H1 (cell line): ENCODE data around the gene GABARAPL2. TPM values are rescaled to one million over a fixed set of nuclear protein-coding genes. Genes with fewer than 3 reads are reported as not detected.

Experiments used
- CTCF ChIA-PET: fragments of 300-600 bp; sonication (Branson Sonifier 250); formaldehyde crosslinking; loops from one replicate; lab custom pipeline; 2021; ENCODE audit not compliant: partially characterized antibody; lab: Charles Lee
- POLR2A ChIA-PET: fragments of 300-600 bp; sonication (Branson Sonifier 250); formaldehyde crosslinking; loops from one replicate; lab custom pipeline; 2021; ENCODE audit warnings: inconsistent platforms; ENCODE audit not compliant: partially characterized antibody; lab: Charles Lee
- DNase-seq, 2 experiments: peaks; one replicate each; pipeline versions ENCODE4 v3.0.0 to v3.0.0-alpha.2; 2010 to 2022; ENCODE audit warnings: low spot score in 2 of 2, low read depth in 1 of 2, mixed read lengths in 1 of 2
- FAIRE-seq: peaks from 2 replicates; lab custom pipeline; 2011; peaks lifted over from hg19 to GRCh38; lab: Jason Lieb, UNC
- H2AFZ ChIP-seq: 2 replicates; pipeline ENCODE4 v1.8.1; 2012; ENCODE audit warnings: low read length, inconsistent platforms
- H2AK5ac ChIP-seq: 2 replicates; pipeline ENCODE4 v1.6.1; 2013; ENCODE audit warnings: low read depth, low read length
- H2BK120ac ChIP-seq: replicated peaks from 2 replicates; pipeline ENCODE3; 2013; ENCODE audit warnings: low read depth, low read length, inconsistent platforms
- H2BK12ac ChIP-seq: 2 replicates; pipeline ENCODE4 v1.6.1; 2013; ENCODE audit warnings: low read depth, low read length
- H2BK15ac ChIP-seq: 2 replicates; pipeline ENCODE4 v1.6.1; 2013; ENCODE audit warnings: low read length
- H2BK20ac ChIP-seq: 2 replicates; pipeline ENCODE4 v1.6.1; 2013; ENCODE audit warnings: low read length
- H2BK5ac ChIP-seq: 2 replicates; pipeline ENCODE4 v1.6.1; 2013; ENCODE audit warnings: low read depth, low read length
- H3K14ac ChIP-seq: 2 replicates; pipeline ENCODE4 v1.6.1; 2013; ENCODE audit warnings: inconsistent platforms; ENCODE audit not compliant: insufficient read length
- H3K18ac ChIP-seq: 2 replicates; pipeline ENCODE4 v1.6.1; 2013; ENCODE audit warnings: low read length; ENCODE audit errors: extremely low read depth
- H3K23ac ChIP-seq: 2 replicates; pipeline ENCODE4 v1.6.1; 2013; ENCODE audit warnings: inconsistent platforms; ENCODE audit not compliant: insufficient read length
- H3K23me2 ChIP-seq: 2 replicates; pipeline ENCODE4 v1.6.1; 2013; ENCODE audit warnings: low read depth, low read length
- H3K27ac ChIP-seq: 2 replicates; pipeline ENCODE4 v1.6.1; 2011; ENCODE audit warnings: low read depth, low read length, inconsistent platforms
- H3K27me3 ChIP-seq, 4 experiments: replicated peaks in 1 of 4; 1 replicate in 1 of 4; 2 replicates in 3 of 4; pipeline versions ENCODE4 v1.6.1 to v1.8.1; 2011 to 2013; ENCODE audit warnings: low read length in 3 of 4, mild to moderate bottlenecking in 3 of 4, inconsistent platforms in 2 of 4, mixed read lengths in 2 of 4, moderate library complexity in 1 of 4; ENCODE audit not compliant: control insufficient read depth in 3 of 4, insufficient read depth in 3 of 4; ENCODE audit errors: extremely low read depth in 1 of 4
- H3K36me3 ChIP-seq, 4 experiments: 2 replicates each; pipeline versions ENCODE4 v1.6.1 to v1.8.1; 2011 to 2013; ENCODE audit warnings: mild to moderate bottlenecking in 4 of 4, low read length in 3 of 4, moderate library complexity in 2 of 4, control low read depth in 1 of 4, inconsistent platforms in 1 of 4; ENCODE audit not compliant: insufficient read depth in 4 of 4, control insufficient read depth in 2 of 4
- H3K4ac ChIP-seq: replicated peaks from 2 replicates; pipeline ENCODE3; 2013; ENCODE audit warnings: low read length, low read depth, mixed read lengths, inconsistent platforms; ENCODE audit not compliant: insufficient read length
- H3K4me1 ChIP-seq, 4 experiments: replicated peaks in 1 of 4; 1 replicate in 1 of 4; 2 replicates in 3 of 4; pipeline versions ENCODE4 v1.6.1 to v1.8.1; 2011 to 2013; ENCODE audit warnings: low read length in 3 of 4, inconsistent platforms in 2 of 4, mixed read lengths in 1 of 4; ENCODE audit not compliant: insufficient read depth in 4 of 4, control insufficient read depth in 3 of 4
- H3K4me2 ChIP-seq, 2 experiments: 2 replicates each; pipeline versions ENCODE4 v1.6.1 to v1.8.1; 2011 to 2013; ENCODE audit warnings: low read depth in 2 of 2, low read length in 2 of 2, control low read depth in 1 of 2, inconsistent platforms in 1 of 2, mild to moderate bottlenecking in 1 of 2; ENCODE audit not compliant: insufficient read depth in 1 of 2
- H3K4me3 ChIP-seq, 4 experiments: fragments of 200-600, 300-600 bp in 1 of 4; sonication (generic), shearing (Covaris generic), sonication (Bioruptor Twin) in 1 of 4; 2 replicates each; pipeline versions ENCODE4 v1.5.1 to v1.8.1; 2011 to 2016; ENCODE audit warnings: low read length in 4 of 4, low read depth in 3 of 4, control low read depth in 2 of 4, inconsistent platforms in 2 of 4, mild to moderate bottlenecking in 2 of 4, mixed read lengths in 1 of 4, moderate library complexity in 1 of 4; ENCODE audit not compliant: insufficient read depth in 2 of 4; ENCODE audit errors: extremely low read depth in 1 of 4
- H3K56ac ChIP-seq: replicated peaks from 2 replicates; pipeline ENCODE3; 2013; ENCODE audit warnings: low read depth, mild to moderate bottlenecking, mixed read lengths, low read length, inconsistent platforms; ENCODE audit not compliant: insufficient read length
- H3K79me1 ChIP-seq: 2 replicates; pipeline ENCODE4 v1.6.1; 2013; ENCODE audit warnings: low read depth, low read length, control low read depth
- H3K79me2 ChIP-seq, 2 experiments: 2 replicates each; pipeline versions ENCODE4 v1.6.1 to v1.8.1; 2012 to 2013; ENCODE audit warnings: low read length in 2 of 2, mild to moderate bottlenecking in 2 of 2, inconsistent platforms in 1 of 2; ENCODE audit not compliant: insufficient read depth in 2 of 2, control insufficient read depth in 1 of 2
- H3K9ac ChIP-seq, 4 experiments: replicated peaks in 1 of 4; 1 replicate in 1 of 4; 2 replicates in 3 of 4; pipeline versions ENCODE4 v1.6.1 to v1.8.1; 2011 to 2013; ENCODE audit warnings: low read depth in 3 of 4, low read length in 3 of 4, control low read depth in 2 of 4, mild to moderate bottlenecking in 2 of 4, moderate library complexity in 2 of 4, inconsistent platforms in 1 of 4; ENCODE audit errors: extremely low read depth in 1 of 4
- H3K9me3 ChIP-seq, 2 experiments: 2 replicates each; pipeline versions ENCODE4 v1.6.1 to v1.8.1; 2012 to 2013; ENCODE audit warnings: mild to moderate bottlenecking in 2 of 2, moderate library complexity in 2 of 2, control low read depth in 1 of 2, inconsistent platforms in 1 of 2, low read depth in 1 of 2, low read length in 1 of 2, mixed read lengths in 1 of 2; ENCODE audit not compliant: insufficient read depth in 2 of 2
- H4K20me1 ChIP-seq, 2 experiments: replicated peaks in 1 of 2; 2 replicates each; pipeline versions ENCODE3 to v1.8.1; 2011 to 2013; ENCODE audit warnings: inconsistent platforms in 2 of 2, low read length in 2 of 2, mild to moderate bottlenecking in 1 of 2; ENCODE audit not compliant: insufficient read depth in 2 of 2, control insufficient read depth in 1 of 2
- H4K5ac ChIP-seq: 2 replicates; pipeline ENCODE4 v1.6.1; 2013; ENCODE audit warnings: low read length, low read depth, mixed read lengths, inconsistent platforms; ENCODE audit not compliant: insufficient read length
- H4K8ac ChIP-seq: 2 replicates; pipeline ENCODE4 v1.8.0; 2013; ENCODE audit warnings: mild to moderate bottlenecking, moderate library complexity, low read length, inconsistent platforms; ENCODE audit not compliant: insufficient read depth; ENCODE audit errors: extremely low read depth
- H4K91ac ChIP-seq: replicated peaks from 2 replicates; pipeline ENCODE3; 2013; ENCODE audit warnings: low read length, mixed read lengths, inconsistent platforms; ENCODE audit not compliant: insufficient read length
- CTBP2 ChIP-seq: IDR thresholded peaks from 2 replicates; pipeline ENCODE4 v1.7.0; 2011; ENCODE audit warnings: borderline replicate concordance, mild to moderate bottlenecking, moderate library complexity, mixed read lengths, low read length; ENCODE audit not compliant: insufficient read depth, insufficient read length
- GABPA ChIP-seq: IDR thresholded peaks from 2 replicates; pipeline ENCODE4 v1.6.1; 2011; ENCODE audit warnings: mild to moderate bottlenecking, low read length, moderate library complexity, borderline replicate concordance; ENCODE audit not compliant: insufficient read depth
- POLR2A ChIP-seq, 2 experiments: IDR thresholded peaks; 1 replicate in 1 of 2; 2 replicates in 1 of 2; pipeline ENCODE4 v1.6.1; 2011; ENCODE audit warnings: low read depth in 2 of 2, low read length in 2 of 2, mild to moderate bottlenecking in 2 of 2; ENCODE audit errors: control extremely low read depth in 1 of 2
- RXRA ChIP-seq: IDR thresholded peaks from 2 replicates; pipeline ENCODE4 v1.6.1; 2011; ENCODE audit warnings: low read depth, mild to moderate bottlenecking, low read length, moderate library complexity; ENCODE audit not compliant: insufficient read depth
- TCF12 ChIP-seq: IDR thresholded peaks from 2 replicates; pipeline ENCODE4 v1.6.1; 2011; ENCODE audit warnings: low read depth, mild to moderate bottlenecking, low read length
- WGBS, 2 experiments: shearing (Covaris generic) in 1 of 2; methylation state at CpG; one replicate each; pipeline versions ENCODE4 v1.1.6 to v1.1.7; 2013 to 2015; ENCODE audit warnings: low lambda C conversion rate in 2 of 2, mixed read lengths in 2 of 2, inconsistent platforms in 1 of 2, low coverage in 1 of 2, missing lambda C conversion rate in 1 of 2; ENCODE audit not compliant: insufficient replicate concordance in 2 of 2, insufficient coverage in 1 of 2, insufficient read length in 1 of 2; ENCODE audit errors: extremely low coverage in 1 of 2, missing lambda C conversion rate in 1 of 2; 5-methylcytosine and 5-hydroxymethylcytosine counted together
- polyA plus RNA-seq, 7 experiments: library from polyadenylated mRNA; depleted of rRNA in 3 of 7; stranded (reverse) in 5 of 7; unstranded in 2 of 7; fragments of >200 nt in 5 of 7; fragments of 200-250 nt in 2 of 7; gene quantifications; 1 replicate in 5 of 7; 2 replicates in 1 of 7; 4 replicates in 1 of 7; pipeline versions ENCODE4 v1.2.1 to v1.2.3, GENCODE V29; 2011 to 2013; ENCODE audit warnings: missing spikeins in 2 of 7, mixed read lengths in 2 of 7
- total RNA-seq: library from RNA; stranded (reverse); fragmentation: NEBNext Ultra II Directional; extraction: Animal tissue kit (Norgen Biotek cat#: 25700); gene quantifications from 2 replicates; pipeline ENCODE4 v1.2.1, GENCODE V29; 2021

The GABARAPL2 gene
- total and polyA plus RNA-seq, 2 of the 8 experiments (the other 6 are each of a cell fraction or from before 2014, with no cell fraction given) = 65.8 to 71.3 TPM

- Histone ChIP-seq H2AFZ (no peak overlapping the region), H4K5ac (no peak overlapping the region), H4K20me1 (peaks cover 0 to 4% of the 10 kb centered on the region in 2 experiments), H3K27me3 (no peaks in the 10 kb centered on the region), H3K79me2 (peaks cover 0 to 6% of the 10 kb centered on the region in 2 experiments; a peak in 1 of 4 replicates), H3K4me1 (peaks cover 0 to 9% (median 4%) of the 10 kb centered on the region in 4 experiments; a peak in 5 of 7 replicates), H4K91ac (no peak overlapping the region), H3K4ac (no peak overlapping the region), H3K27ac (no peak overlapping the region), H3K36me3 (peaks cover 29 to 50% (median 41%) of the 10 kb centered on the region in 4 experiments), H2BK5ac (no peak overlapping the region), H3K23me2 (peaks cover 6% of the 10 kb centered on the region), H4K8ac (no peak overlapping the region), H3K23ac (no peak overlapping the region), H3K4me3 (no peak overlapping the region), H3K9ac (no peak overlapping the region), H3K4me2 (no peak overlapping the region), H2BK120ac (no peak overlapping the region), H2BK15ac (no peak overlapping the region), H3K14ac (no peak overlapping the region), H3K18ac (no peak overlapping the region), H3K56ac (no peak overlapping the region), H2BK12ac (no peak overlapping the region), H2AK5ac (no peak overlapping the region), H2BK20ac (no peak overlapping the region), H3K9me3 (no peaks in the 10 kb centered on the region), H3K79me1 (no peaks in the 10 kb centered on the region; the same call in 1 of the 2 replicates)
- CTCF ChIA-PET = interaction anchor here (1.6 kb wide), 1 partner anchor 12 kb away, joined by 3 read pairs; no protein-coding TSS in a partner anchor
- FAIRE-seq (no peak), DNase-seq (no peak)
- POLR2A ChIA-PET = interaction anchor here (0.6 to 1.5 kb wide), 2 partner anchors 22 to 109 kb away, joined by 3 to 5 read pairs; partner anchors contain the start of genes KARS1 and TERF2IP
- 93% methylated on average over 4 of the region's 4 CpGs; no CpG with 5 or more reads in 1 of the 2 experiments for WGBS, 2 experiments
- peak in 1 of 2 experiments; percentile 7; a peak in 1 of 3 replicates for TF ChIP-seq POLR2A (IDR thresholded peaks at IDR 0.05; ENCODE audit: control extremely low read depth in 1 of 2, low read depth in 2 of 2, low read length in 2 of 2)
- no peak for TF ChIP-seq TCF12
- TF ChIP-seq CTBP2 = no peak
- TF ChIP-seq RXRA = no peak
- no peak for TF ChIP-seq GABPA
These were observed 58.7 kb downstream of the GABARAPL2 start for GRCh38 chr16:75624921-75625334.
